ENCODE data around the gene ATP1A1. TPM values are rescaled to one million over a fixed set of nuclear protein-coding genes. Genes with fewer than 3 reads are reported as not detected.

Gene ATP1A1
- total RNA-seq, 1 donor from 2014 or later = 213 TPM

DNA sequence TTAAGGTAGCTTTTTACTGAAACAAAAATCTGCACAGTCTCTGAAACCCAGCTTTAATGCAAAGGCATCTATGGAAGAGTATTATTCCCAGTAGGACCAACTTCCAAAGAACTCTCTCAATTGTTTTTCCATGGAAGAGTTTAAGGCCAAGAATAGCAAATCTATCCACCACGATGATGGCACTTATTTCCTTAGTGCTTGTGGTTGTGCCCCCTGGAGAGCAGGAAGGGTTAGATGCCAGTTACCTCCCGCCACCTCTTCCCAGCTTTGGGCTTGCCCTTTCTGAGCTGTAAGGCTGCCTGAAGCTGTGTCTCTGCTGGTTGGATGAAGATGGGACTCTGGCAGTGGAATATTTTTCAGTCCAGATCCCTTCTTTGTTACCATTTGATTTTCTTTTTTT, 4.8 kb upstream of the ATP1A1 start:
- H3K27me3 Mint-ChIP-seq (ENCODE audit: unreplicated experiment) = peaks cover 20% of the 10 kb centered on the region
- H3K27ac Mint-ChIP-seq (ENCODE audit: unreplicated experiment) = peak overlapping the region; percentile 47
- no peak overlapping the region for H3K4me3 Mint-ChIP-seq (ENCODE audit: unreplicated experiment)
- H3K36me3 Mint-ChIP-seq (ENCODE audit: unreplicated experiment) = no peaks in the 10 kb centered on the region
- H3K9me3 Mint-ChIP-seq (ENCODE audit: unreplicated experiment) = no peaks in the 10 kb centered on the region
- TF ChIP-seq, protein P1, sequence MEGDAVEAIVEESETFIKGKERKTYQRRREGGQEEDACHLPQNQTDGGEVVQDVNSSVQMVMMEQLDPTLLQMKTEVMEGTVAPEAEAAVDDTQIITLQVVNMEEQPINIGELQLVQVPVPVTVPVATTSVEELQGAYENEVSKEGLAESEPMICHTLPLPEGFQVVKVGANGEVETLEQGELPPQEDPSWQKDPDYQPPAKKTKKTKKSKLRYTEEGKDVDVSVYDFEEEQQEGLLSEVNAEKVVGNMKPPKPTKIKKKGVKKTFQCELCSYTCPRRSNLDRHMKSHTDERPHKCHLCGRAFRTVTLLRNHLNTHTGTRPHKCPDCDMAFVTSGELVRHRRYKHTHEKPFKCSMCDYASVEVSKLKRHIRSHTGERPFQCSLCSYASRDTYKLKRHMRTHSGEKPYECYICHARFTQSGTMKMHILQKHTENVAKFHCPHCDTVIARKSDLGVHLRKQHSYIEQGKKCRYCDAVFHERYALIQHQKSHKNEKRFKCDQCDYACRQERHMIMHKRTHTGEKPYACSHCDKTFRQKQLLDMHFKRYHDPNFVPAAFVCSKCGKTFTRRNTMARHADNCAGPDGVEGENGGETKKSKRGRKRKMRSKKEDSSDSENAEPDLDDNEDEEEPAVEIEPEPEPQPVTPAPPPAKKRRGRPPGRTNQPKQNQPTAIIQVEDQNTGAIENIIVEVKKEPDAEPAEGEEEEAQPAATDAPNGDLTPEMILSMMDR (IDR thresholded peaks at IDR 0.05) = no peak
- peaks cover 28% of the 10 kb centered on the region for H3K4me1 Mint-ChIP-seq (ENCODE audit: unreplicated experiment)
- DNase-seq (ENCODE audit: extremely low spot score, unreplicated experiment) = no peak

DNA sequence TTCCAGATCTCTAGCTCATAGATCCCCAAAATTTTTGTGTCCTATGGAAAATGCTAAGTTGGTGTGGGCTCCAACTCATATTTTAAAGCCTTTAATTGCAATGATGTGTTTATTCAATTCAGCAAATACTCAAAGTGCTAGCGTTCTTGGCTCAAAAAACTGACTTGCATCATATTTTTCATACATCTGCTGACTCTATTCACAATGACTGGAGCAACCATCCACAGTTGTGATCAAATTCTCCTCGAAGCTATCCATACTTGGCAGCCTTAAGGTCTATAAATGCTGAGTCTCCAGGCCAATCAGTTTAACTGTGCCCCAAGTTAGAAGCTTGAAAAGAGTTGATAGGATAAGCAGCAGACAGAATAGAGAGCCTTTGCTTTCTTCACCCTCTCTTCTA, 2.9 kb upstream of the ATP1A1 start:
- Mint-ChIP-seq H3K4me1 (ENCODE audit: unreplicated experiment) (peaks cover 40% of the 10 kb centered on the region), H3K9me3 (ENCODE audit: unreplicated experiment) (no peaks in the 10 kb centered on the region), H3K27ac (ENCODE audit: unreplicated experiment) (no peak overlapping the region), H3K4me3 (ENCODE audit: unreplicated experiment) (no peak overlapping the region), H3K27me3 (ENCODE audit: unreplicated experiment) (peaks cover 12% of the 10 kb centered on the region), H3K36me3 (ENCODE audit: unreplicated experiment) (no peaks in the 10 kb centered on the region)
- no peak for DNase-seq (ENCODE audit: extremely low spot score, unreplicated experiment)
- TF ChIP-seq, protein P1 (IDR thresholded peaks at IDR 0.05) = no peak

DNA sequence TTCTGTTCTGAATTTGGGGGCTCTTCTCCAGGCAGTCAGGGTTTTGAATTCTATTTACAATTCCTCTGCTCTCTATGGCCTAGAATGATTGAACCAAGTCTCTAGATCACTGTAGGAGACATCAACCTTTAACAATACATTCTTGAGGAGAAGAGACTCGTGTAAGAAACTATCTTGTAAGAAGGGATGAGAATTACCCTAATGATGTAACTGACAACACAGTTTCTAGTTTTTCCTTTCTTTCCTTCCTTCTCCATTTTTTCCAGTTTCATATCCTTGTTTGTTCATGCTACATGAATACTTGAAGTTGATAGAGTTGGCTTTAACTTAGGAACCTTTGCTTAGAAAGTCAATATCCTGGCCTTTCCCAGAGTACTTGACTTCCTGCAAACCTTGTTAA, 1.3 kb upstream of the ATP1A1 start:
- H3K4me3 Mint-ChIP-seq (ENCODE audit: unreplicated experiment) = no peak overlapping the region
- no peak overlapping the region for H3K27ac Mint-ChIP-seq (ENCODE audit: unreplicated experiment)
- peaks cover 6% of the 10 kb centered on the region for H3K27me3 Mint-ChIP-seq (ENCODE audit: unreplicated experiment)
- H3K36me3 Mint-ChIP-seq (ENCODE audit: unreplicated experiment) = no peaks in the 10 kb centered on the region
- H3K4me1 Mint-ChIP-seq (ENCODE audit: unreplicated experiment) = peaks cover 52% of the 10 kb centered on the region
- no peaks in the 10 kb centered on the region for H3K9me3 Mint-ChIP-seq (ENCODE audit: unreplicated experiment)
- TF ChIP-seq, protein P1 (IDR thresholded peaks at IDR 0.05) = no peak
- DNase-seq (ENCODE audit: extremely low spot score, unreplicated experiment) = no peak

DNA sequence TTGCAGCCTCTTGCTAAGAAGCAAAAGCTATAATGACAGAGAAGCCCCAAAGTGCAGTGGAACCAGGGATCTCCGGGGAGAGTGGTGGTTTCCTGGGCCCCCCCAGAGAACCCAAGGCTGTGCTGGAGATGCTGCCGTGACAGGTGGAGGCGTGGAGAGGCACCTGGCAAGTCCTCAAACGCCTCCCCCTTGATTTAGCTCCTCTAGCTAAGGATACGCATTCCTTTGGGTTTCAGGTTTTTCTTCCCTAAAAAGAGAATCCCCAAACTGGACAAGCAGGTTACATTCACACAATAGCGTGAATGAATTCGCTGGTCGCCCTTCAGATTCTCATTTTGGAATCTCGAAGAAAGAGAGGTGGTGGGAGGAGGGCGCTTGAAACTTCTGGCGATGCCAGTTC, 853 bp upstream of the ATP1A1 start:
- peak overlapping the region; percentile 79 for H3K4me3 Mint-ChIP-seq (ENCODE audit: unreplicated experiment)
- no peaks in the 10 kb centered on the region for H3K36me3 Mint-ChIP-seq (ENCODE audit: unreplicated experiment)
- peaks cover 53% of the 10 kb centered on the region for H3K4me1 Mint-ChIP-seq (ENCODE audit: unreplicated experiment)
- TF ChIP-seq, protein P1 (IDR thresholded peaks at IDR 0.05) = no peak
- H3K27me3 Mint-ChIP-seq (ENCODE audit: unreplicated experiment) = peaks cover 6% of the 10 kb centered on the region
- peak overlapping the region; percentile 63 for H3K27ac Mint-ChIP-seq (ENCODE audit: unreplicated experiment)
- H3K9me3 Mint-ChIP-seq (ENCODE audit: unreplicated experiment) = no peaks in the 10 kb centered on the region
- DNase-seq (ENCODE audit: extremely low spot score, unreplicated experiment) = no peak

DNA sequence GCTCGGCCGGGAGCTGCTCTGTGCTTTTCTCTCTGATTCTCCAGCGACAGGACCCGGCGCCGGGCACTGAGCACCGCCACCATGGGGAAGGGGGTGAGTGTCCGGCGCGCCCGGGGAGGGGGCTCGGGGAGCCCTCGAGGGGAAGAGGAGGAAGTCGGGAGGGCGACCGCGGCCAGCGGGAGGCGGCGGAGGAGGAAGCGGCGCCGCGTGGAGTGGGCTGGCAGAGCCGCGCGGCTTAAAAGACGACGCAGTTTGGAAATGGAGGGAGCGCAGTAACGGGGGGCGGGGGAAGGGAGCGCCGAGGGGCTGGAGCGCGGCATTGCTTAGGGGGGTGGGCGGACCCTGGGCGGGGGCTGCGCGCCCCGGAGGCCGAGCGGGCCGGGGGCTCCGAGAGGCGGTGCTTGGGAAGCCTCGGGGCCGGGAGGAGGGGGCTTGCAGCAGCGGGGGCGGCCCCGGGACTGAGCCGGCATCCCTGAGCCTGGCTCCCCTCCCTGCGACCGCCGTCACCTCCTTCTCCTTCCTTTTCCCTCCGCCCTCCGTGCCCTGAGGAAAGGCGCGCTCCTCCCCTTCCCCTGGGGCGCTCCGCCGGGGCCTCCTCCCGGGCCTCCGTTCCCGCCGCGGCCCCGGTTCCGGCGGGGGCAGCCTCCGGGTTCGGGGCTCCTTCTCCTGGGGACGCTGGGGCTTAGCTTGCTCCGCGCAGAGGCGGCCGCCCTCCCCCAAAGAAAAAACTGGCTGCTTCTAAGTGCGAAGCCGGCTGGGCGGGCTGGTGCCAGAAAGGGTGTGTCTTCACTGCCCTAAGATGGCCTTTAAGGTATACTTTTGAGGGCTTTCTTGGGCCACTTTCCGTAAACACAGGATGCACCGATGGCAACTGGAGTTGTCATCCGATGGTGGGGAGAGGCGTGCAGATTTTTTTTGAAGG, 648 bp downstream of the ATP1A1 start:
- peak overlapping the region; percentile 94 for H3K27ac Mint-ChIP-seq (ENCODE audit: unreplicated experiment)
- H3K27me3 Mint-ChIP-seq (ENCODE audit: unreplicated experiment) = peaks cover 6% of the 10 kb centered on the region
- no peaks in the 10 kb centered on the region for H3K9me3 Mint-ChIP-seq (ENCODE audit: unreplicated experiment)
- H3K4me1 Mint-ChIP-seq (ENCODE audit: unreplicated experiment) = peaks cover 53% of the 10 kb centered on the region
- TF ChIP-seq, protein P1 (IDR thresholded peaks at IDR 0.05) = no peak
- H3K4me3 Mint-ChIP-seq (ENCODE audit: unreplicated experiment) = peak overlapping the region; percentile 91
- no peaks in the 10 kb centered on the region for H3K36me3 Mint-ChIP-seq (ENCODE audit: unreplicated experiment)
- DNase-seq (ENCODE audit: extremely low spot score, unreplicated experiment) = no peak
